Urothelium cell line (cell line): ENCODE results near the gene NOS3.
"Not testable (repeated sequence)": the region's sequence is repeated elsewhere in the genome, so short reads cannot be mapped to it uniquely, and the experiment has no call there.

Source experiments
- DNase-seq: peaks from one replicate; pipeline ENCODE4 v3.0.0; 2011; ENCODE audit warnings: low spot score, mixed read lengths
- FAIRE-seq: peaks from 2 replicates; lab custom pipeline; 2011; peaks lifted over from hg19 to GRCh38; lab: Jason Lieb, UNC

Gene NOS3

DNA sequence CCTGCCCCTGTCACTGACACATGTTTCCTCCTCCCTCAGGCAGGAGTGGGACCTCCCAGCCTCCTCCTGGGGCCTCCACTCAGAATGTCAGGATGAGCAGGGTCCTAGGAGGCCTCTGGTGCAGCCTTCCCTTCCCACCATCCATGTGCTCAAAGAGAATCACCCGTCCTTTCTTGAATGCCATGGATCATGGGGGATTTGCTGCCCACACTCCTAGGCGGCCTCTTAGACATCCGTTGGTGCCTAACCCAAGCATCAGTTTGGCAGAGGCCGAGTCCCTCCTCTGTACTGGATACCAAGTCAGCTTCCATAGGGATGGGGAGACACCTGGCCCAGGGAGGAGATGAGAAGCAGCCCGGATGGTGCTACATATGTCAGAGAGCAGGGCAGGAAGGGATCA lies 7.0 kb downstream of the NOS3 start:
- DNase-seq = no peak
- no peak for FAIRE-seq

DNA sequence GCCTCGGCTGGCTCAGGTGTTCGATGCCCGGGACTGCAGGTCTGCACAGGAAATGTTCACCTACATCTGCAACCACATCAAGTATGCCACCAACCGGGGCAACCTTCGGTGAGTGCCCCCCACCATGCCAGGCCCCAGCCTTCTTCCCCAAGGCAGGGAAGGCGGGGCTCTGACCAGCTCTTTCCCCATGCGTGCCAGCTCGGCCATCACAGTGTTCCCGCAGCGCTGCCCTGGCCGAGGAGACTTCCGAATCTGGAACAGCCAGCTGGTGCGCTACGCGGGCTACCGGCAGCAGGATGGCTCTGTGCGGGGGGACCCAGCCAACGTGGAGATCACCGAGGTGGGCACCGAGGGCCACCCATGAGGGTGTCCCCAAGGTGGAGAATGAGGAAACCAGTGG lies 7.5 kb downstream of the NOS3 start:
- DNase-seq = no peak
- FAIRE-seq = no peak

DNA sequence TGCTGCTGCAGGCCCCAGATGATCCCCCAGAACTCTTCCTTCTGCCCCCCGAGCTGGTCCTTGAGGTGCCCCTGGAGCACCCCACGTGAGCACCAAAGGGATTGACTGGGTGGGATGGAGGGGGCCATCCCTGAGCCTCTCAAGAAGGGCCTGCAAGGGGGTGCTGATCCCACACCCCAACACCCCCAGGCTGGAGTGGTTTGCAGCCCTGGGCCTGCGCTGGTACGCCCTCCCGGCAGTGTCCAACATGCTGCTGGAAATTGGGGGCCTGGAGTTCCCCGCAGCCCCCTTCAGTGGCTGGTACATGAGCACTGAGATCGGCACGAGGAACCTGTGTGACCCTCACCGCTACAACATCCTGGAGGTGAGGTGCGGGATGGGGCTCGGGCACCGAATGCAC lies 8.2 kb downstream of the NOS3 start:
- no peak for FAIRE-seq
- DNase-seq = no peak

DNA sequence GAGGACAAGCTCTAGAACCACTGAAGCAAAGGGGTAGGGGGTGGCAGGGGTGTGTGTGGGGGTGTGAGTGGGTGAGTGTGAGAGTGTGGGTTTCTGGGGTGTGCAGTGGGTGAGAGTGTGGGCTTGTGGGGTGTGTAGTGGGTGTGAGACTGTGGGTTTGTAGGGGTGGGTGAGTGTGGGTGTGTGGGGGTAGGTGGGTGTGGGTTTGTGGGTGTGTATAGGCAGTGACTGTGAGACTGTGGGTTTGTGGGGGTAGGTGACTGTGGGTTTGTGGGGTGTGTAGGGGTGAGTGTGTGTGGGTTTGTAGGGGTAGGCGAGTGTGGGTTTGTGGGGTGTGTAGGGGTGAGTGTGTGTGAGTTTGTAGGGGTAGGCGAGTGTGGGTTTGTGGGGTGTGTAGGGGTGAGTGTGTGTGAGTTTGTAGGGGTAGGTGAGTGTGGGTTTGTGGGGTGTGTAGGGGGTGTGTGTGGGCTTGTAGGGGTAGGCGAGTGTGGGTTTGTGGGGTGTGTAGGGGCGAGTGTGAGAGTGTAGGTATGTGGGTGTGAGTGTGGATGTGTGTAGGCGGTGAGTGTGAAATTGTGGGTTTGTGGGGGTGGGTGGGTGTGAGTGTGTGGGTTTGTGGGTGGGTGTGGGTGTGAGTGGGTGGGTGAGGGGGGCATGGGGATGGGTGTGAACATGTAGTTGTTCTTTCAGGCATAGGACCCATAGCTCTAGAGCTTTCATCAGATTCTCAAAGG lies 8.8 kb downstream of the NOS3 start:
- no peak for DNase-seq
- no peak for FAIRE-seq

DNA sequence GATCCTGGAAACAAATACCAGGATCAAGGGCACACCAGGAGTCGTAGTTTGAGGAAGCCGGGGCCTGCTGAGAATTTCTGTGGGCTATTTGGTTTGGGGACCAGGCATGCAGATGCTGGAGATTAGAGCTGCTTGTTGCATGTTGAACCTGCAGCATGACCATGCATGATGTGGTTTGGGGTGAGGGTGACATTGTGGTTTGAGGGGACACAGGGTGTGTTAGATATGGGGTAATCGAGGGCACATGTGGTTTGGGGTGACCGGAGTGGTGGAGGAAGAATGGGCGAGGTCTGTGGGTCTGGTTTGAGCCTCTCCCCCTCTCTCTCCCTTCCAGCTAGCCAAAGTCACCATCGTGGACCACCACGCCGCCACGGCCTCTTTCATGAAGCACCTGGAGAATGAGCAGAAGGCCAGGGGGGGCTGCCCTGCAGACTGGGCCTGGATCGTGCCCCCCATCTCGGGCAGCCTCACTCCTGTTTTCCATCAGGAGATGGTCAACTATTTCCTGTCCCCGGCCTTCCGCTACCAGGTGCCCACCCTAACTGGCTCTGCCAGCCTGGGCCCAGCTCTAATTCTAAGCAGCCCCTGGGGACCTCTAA lies 10.2 kb downstream of the NOS3 start:
- no peak for FAIRE-seq
- DNase-seq = no peak

DNA sequence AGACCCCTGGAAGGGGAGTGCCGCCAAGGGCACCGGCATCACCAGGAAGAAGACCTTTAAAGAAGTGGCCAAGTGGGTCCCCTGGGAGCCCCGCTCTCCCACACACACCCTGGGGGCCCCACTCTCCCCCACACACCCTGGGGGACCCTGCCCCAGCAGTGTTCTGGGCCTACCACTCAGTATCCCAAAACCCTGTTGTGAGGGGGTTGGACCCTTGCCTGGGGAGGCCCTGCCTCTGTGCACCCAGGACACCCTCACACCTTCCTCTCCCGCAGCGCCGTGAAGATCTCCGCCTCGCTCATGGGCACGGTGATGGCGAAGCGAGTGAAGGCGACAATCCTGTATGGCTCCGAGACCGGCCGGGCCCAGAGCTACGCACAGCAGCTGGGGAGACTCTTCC lies 10.7 kb downstream of the NOS3 start:
- DNase-seq (no peak), FAIRE-seq (no peak)

DNA sequence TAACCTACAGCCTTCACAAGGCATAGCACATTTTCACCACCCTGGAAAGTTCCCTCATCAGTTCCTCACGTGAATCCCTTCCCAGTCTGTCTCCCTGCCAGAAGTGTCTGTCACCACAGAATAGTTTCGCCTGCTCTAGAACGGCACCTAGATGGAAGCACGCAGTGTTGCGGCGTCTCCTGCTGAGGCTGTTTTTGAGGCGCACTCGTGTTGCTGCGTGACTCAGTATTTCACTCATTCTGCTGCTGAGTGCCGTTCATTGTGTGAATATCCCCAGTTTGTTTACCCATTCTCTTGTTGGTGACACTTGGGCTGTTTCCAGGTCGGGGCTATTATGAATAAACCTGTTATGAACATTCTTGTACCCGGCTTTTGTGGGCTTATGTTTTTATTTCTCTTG lies 12.8 kb downstream of the NOS3 start:
- FAIRE-seq (no peak), DNase-seq (no peak)

DNA sequence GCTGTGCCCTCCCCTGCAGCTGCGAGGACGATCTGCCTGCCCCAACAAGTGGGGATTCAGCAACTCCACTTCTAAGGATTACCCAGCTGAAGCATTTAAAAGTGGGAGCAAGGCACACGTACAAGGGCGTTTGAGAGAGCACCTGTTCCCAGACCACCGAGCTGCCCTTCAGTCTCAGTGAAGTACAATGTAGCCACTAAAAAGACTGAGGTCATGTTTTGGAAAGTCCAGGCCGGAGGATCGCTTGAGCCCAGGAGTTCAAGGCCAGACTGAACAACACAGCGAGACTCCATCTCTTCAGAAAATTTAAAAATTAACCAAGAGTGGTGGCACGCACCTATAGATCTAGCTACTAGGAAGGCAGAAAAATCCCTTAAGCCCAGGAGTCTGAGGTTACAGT lies 14.7 kb downstream of the NOS3 start:
- FAIRE-seq = no peak

DNA sequence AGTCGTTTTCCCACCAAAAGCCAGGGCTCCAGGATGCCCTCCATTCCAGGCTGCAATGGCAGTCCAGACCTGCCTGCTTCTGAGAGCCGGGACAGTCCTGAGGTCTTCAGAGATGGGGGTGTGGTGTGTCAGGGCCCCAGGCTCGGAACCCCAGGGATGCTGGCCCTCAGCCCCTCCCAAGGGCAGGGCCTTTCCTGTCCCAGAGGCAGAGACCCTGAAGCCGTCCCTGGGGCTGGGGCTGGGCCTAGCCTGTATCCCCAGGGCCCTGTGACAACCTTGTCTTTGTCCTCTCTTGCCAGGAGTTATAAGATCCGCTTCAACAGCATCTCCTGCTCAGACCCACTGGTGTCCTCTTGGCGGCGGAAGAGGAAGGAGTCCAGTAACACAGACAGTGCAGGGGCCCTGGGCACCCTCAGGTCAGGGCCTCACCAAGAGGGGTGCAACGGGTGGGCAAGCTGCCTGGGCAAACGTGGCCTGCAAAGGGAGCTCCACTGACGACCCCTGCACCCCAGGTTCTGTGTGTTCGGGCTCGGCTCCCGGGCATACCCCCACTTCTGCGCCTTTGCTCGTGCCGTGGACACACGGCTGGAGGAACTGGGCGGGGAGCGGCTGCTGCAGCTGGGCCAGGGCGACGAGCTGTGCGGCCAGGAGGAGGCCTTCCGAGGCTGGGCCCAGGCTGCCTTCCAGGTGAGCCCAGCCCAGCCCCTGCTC lies 15.9 kb downstream of the NOS3 start:
- DNase-seq = no peak
- FAIRE-seq = no peak

More for the DNA sequence above, 14.7 kb downstream of the NOS3 start:
- no peak for DNase-seq

DNA sequence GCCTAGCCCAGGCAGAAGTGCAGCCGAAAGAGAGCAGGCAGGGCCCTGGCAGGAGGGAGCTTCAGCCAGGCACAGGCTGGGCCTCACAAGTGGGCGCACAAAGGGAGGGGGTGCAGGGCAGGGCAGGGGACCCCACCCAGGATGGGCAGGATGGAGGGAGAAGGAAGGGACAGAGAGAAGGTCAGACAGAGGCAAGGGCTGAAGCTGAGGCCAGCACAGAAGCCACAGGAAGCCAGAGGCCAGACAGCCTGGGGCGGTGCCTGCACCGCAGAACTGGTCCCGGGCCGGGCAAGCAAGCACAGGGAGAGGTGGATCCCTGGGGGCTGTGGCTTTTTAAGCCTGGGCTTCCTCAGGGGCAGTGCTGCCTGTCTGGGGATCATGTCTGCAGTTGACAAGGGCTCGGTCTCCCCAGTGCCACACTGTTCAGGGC lies 16.7 kb downstream of the NOS3 start:
- no peak for DNase-seq
- FAIRE-seq = no peak

DNA sequence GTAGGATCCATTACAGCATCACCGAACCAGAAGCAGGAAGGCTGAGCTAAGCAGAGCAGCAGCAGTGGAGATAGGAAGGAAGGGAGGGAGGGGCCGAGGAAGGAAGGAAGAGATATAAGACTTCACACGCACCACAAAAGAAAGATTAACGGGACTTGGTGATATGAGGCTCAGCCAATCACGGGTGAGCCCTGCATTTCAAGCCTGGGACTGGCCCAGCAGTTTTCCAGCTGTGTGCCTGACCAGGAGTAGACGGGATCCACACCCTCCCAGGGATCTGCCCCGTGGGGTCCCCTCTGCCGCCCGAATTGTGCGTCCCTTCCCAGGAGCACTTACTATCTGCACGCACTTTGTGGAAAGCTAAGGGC lies 17.3 kb downstream of the NOS3 start:
- no peak for DNase-seq
- FAIRE-seq = no peak

DNA sequence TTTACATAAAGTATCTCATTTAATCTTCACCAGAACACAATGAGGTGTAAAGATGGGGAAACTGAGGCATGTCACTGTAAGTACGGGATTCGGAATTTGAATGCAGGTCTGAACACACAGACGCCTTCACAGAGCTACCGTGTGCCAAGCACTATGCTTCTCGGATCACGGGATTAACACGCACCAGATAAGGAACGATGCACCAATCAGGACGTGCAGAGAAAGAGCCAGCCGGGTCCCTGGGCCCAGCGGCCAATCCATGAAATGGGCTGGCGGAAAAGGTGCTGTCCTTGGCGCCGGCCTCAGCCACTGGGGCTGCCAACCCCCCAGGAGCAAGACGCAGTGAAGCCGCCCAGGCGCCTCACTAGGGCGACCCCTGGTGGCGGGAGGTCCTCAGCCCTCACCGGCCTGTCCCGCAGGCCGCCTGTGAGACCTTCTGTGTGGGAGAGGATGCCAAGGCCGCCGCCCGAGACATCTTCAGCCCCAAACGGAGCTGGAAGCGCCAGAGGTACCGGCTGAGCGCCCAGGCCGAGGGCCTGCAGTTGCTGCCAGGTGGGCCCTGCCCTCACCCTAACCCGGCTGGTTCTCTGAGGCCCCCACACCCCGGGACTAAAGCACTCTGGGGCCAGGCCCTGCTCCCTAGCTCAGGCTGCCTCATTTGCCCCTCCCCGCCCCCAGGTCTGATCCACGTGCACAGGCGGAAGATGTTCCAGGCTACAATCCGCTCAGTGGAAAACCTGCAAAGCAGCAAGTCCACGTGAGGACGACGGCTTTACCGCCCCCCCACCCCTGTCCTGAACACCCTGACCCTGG lies 17.9 kb downstream of the NOS3 start:
- FAIRE-seq = no peak
- peak; percentile 46 for DNase-seq

DNA sequence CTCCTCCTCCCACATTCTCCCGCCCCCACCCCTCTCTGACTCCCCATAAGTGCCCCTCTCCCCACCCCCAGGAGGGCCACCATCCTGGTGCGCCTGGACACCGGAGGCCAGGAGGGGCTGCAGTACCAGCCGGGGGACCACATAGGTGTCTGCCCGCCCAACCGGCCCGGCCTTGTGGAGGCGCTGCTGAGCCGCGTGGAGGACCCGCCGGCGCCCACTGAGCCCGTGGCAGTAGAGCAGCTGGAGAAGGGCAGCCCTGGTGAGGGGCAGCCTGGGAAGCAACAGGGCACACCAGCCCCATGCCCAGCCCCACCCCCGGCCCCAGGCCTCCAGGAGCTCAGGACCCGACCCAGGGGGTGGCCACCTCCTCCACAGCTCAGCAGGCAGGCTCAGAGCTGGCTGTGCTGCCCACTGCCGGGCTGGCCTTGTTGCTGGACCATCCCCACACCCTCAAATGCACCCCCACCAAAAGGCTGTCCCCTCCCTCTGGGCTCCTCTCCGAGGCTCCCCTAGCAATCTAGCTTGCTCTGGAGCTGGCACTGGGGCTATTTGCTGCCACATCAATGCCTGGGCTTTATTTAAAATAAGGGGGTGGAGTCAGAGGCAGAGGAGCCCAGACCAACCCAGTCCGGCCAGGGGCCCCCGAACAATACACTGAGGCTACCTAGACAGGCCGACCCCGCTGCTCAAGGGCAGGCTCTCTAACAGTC lies 18.7 kb downstream of the NOS3 start:
- FAIRE-seq (no peak), DNase-seq (no peak)

DNA sequence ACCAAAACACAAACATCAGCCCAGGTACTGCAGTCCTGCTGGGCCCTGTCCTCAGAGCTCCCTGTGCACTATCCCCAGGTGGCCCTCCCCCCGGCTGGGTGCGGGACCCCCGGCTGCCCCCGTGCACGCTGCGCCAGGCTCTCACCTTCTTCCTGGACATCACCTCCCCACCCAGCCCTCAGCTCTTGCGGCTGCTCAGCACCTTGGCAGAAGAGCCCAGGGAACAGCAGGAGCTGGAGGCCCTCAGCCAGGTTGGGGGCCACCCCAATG lies 19.2 kb downstream of the NOS3 start:
- FAIRE-seq = no peak
- no peak for DNase-seq

DNA sequence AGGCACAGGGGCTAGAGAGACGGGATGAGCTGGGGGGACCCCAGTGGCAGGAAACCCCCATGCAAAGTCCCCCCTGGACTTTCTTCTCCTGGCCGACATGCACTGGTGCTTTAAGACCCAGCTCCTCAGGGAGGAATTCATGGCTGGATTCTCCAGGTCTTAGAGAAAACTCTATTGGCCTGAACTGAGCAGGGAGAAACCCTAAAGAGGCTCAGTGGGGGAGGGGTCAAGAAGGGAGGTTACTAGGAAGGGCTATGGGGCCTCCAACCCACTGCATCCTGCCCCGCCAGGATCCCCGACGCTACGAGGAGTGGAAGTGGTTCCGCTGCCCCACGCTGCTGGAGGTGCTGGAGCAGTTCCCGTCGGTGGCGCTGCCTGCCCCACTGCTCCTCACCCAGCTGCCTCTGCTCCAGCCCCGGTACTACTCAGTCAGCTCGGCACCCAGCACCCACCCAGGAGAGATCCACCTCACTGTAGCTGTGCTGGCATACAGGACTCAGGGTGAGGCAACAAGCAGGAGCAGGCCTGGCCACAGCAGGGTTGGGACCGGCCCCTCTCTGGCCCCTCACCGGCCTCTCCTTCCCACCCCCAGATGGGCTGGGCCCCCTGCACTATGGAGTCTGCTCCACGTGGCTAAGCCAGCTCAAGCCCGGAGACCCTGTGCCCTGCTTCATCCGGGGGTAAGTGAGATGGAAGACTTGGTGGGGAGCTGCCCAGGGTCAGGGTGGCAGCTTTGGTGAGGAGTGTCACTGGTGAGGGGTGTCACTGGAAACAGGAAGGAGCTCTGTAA lies 19.7 kb downstream of the NOS3 start:
- no peak for FAIRE-seq
- DNase-seq = no peak

DNA sequence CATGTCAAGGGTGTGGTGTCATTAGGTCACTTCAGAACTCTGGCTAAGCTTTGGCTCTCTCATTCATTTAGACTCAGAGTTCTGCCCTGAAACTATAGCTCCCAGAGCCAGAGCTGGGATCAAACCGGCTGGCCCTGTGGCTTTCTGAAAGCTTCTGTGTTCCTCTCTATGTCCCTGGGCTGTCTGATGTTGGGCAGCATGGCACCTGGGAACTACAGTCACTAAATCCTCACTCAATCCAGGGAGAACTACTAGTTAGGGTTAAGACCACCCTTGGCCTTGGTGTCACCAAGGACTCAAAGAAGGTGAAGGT lies 20.2 kb downstream of the NOS3 start:
- DNase-seq (no peak), FAIRE-seq (no peak)

DNA sequence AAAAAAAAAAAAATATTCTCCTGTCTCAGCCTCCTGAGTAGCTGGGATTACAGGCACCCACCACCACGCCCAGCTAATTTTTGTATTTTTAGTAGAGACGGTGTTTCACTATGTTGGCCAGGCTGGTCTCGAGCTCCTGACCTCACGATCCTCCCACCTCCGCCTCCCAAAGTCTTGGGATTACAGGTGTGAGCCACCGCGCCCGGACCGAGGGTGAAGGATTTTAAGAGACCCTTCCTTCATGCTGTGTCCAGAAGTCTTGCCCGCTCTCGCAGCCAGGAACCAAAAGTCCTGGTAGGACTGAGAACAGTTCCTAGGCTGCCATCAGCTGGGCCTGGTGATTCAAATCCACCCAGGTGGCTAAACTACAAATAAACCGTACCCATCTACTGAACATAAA lies 20.8 kb downstream of the NOS3 start:
- FAIRE-seq, DNase-seq: not testable (repeated sequence)

DNA sequence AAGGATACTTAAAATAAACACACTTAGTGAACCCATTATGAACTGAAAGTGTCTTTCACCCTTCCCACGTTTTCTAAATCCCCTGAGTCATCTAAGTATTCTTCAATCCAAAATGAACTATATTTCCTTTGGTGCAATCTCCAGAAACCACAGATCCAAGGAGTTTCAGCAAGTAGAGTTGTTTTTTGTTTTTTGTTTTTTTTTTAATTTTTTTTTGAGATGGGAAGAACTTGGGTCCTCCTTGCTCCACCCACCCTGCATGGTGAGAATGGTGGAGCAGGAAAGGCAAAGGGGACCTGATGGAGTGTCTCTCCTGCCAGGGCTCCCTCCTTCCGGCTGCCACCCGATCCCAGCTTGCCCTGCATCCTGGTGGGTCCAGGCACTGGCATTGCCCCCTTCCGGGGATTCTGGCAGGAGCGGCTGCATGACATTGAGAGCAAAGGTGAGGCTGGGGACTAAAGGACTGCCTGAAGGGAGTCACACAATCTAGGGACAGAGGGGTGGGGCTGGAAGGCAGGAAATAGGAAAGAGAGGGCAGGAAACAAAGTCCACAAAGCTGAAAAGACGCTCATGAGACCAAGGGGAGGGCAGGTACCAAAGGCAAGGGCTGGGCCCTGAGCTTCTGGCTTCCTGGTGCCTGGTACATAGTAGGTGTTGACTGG lies 21.3 kb downstream of the NOS3 start:
- no peak for DNase-seq
- FAIRE-seq = no peak

DNA sequence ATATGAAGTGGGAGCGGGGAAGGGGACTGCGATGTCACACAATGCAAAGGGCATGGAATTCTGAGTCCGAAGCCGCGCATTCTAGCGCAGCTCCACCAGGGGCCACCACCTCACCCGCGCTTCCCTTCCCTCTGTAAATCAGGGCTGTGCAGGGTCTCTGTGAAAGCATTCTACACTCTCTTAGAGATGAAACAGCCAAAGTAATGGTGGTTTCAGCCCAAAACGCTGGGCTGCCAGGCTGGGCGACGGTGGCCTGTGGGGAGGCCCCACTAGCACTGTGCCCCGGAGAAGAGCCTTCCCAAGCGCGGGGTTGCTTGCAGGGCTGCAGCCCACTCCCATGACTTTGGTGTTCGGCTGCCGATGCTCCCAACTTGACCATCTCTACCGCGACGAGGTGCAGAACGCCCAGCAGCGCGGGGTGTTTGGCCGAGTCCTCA lies 22.1 kb downstream of the NOS3 start:
- no peak for DNase-seq

DNA sequence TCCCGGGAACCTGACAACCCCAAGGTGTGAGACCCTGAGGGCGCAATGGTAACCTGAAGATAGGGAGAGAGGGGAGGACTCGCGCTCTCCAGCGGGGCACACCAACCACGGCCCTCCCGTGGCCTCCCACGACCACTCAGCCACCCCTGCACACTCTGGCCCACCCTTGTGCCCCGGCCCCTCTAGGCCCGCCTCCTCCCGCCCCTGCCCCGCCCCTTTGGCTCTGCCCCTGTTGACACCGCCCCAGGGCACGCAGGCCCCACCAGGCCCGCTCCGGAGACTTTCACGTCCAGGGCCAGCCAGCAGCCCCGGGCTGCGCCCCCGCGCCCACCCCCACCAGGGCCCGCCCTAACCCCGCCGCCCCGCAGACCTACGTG lies 22.5 kb downstream of the NOS3 start:
- FAIRE-seq = no peak
- DNase-seq = no peak

More for the DNA sequence above, 22.1 kb downstream of the NOS3 start:
- FAIRE-seq = no peak
